Ovary (tissue), 9 donors: ENCODE data around the gene ANO10. TPM values are rescaled to one million over a fixed set of nuclear protein-coding genes. Genes with fewer than 3 reads are reported as not detected.

Experiments
- DNase-seq, 5 donors: peaks; one replicate each; pipeline ENCODE4 v3.0.0-alpha.2; 2019 to 2020
- H3K27ac ChIP-seq, 2 donors: fragments of 200-600 bp; one replicate each; pipeline versions ENCODE4 v1.5.1 to v1.8.0; 2019 to 2022
- H3K27me3 ChIP-seq: fragments of 200-600 bp; one replicate; pipeline ENCODE4 v1.8.0; 2022
- H3K36me3 ChIP-seq: fragments of 200-600 bp; sonication (generic); one replicate; pipeline ENCODE4 v1.5.1; 2019
- H3K4me1 ChIP-seq: one replicate; pipeline ENCODE4 v1.8.1; 2013; ENCODE audit warnings: mild to moderate bottlenecking, moderate library complexity; ENCODE audit not compliant: insufficient read depth
- H3K4me3 ChIP-seq: fragments of 200-600 bp; sonication (generic); one replicate; pipeline ENCODE4 v1.5.1; 2017
- H3K9me3 ChIP-seq, 2 donors: fragments of 200-600 bp in 1 of 2; sonication (generic) in 1 of 2; one replicate each; pipeline versions ENCODE4 v1.5.1 to v1.8.1; 2013 to 2019; ENCODE audit warnings: mild to moderate bottlenecking in 1 of 2, moderate library complexity in 1 of 2
- EP300 ChIP-seq: sonication (generic); formaldehyde crosslinking; IDR thresholded peaks from one replicate; pipeline ENCODE4 v1.6.1; 2017; ENCODE audit warnings: antibody characterized with exemption
- POLR2A ChIP-seq: fragments of 450-650 bp; IDR thresholded peaks from one replicate; pipeline ENCODE4 v1.6.1; 2017; ENCODE audit warnings: antibody characterized with exemption, mild to moderate bottlenecking, moderate library complexity
- WGBS, 3 donors: extraction: QIAGEN DNeasy Blood & Tissue Kit in 1 of 3; methylation state at CpG; one replicate each; pipeline versions ENCODE4 v1.1.5 to v1.1.7; 2013 to 2017; 5-methylcytosine and 5-hydroxymethylcytosine counted together
- intact Hi-C, 4 donors: fragments of 100-400 bp; cut with DNase I; formaldehyde crosslinking; loops; one replicate each; pipeline versions ENCODE4 v1.11.0 to v1.15.1; 2022 to 2023
- polyA plus RNA-seq, 2 donors: library from polyadenylated mRNA; stranded (reverse); fragments of 200-250 nt in 1 of 2; fragments of 350-450 nt in 1 of 2; fragmentation: Illumina TruSeq in 1 of 2; extraction: RNeasy Lipid Tissue Mini Kit (QIAGEN cat#74804) in 1 of 2; gene quantifications; one replicate each; pipeline ENCODE4 v1.2.3, GENCODE V29; 2013 to 2014
- total RNA-seq, 7 donors: library from RNA; depleted of rRNA in 2 of 7; stranded (reverse); fragments of >200 nt in 2 of 7; fragmentation: NEBNext Ultra II Directional in 3 of 7; extraction: Animal tissue kit (Norgen Biotek cat#: 25700) in 3 of 7; gene quantifications; one replicate each; pipeline versions ENCODE4 v1.1.0 to v1.2.4, GENCODE V29; 2016 to 2023
- TF ChIP-seq, protein P1 (sequence below), 3 donors: fragments of 450-650 bp in 2 of 3; fragments of 200-600 bp in 1 of 3; IDR thresholded peaks; one replicate each; pipeline versions ENCODE4 v1.5.1 to v1.8.0; 2016 to 2022; ENCODE audit warnings: antibody characterized with exemption in 3 of 3, mild to moderate bottlenecking in 1 of 3
- donor health status: DM: no; HTN: no; CAD: no; lungs with moderate emphysema.
- donor health status: DM: no; HTN: no; CAD: no.
- donor health status: Bipolar disorder and iron deficiency.
- donor health status: DM: yes; HTN: yes; CAD: no.
- donor health status: DM: no; HTN: no; CAD: no.
- donor health status: DM: yes; HTN: yes; CAD: no.

Gene ANO10
- total and polyA plus RNA-seq, 9 donors = 12.2 to 58.7 (median 21.7) TPM

DNA sequence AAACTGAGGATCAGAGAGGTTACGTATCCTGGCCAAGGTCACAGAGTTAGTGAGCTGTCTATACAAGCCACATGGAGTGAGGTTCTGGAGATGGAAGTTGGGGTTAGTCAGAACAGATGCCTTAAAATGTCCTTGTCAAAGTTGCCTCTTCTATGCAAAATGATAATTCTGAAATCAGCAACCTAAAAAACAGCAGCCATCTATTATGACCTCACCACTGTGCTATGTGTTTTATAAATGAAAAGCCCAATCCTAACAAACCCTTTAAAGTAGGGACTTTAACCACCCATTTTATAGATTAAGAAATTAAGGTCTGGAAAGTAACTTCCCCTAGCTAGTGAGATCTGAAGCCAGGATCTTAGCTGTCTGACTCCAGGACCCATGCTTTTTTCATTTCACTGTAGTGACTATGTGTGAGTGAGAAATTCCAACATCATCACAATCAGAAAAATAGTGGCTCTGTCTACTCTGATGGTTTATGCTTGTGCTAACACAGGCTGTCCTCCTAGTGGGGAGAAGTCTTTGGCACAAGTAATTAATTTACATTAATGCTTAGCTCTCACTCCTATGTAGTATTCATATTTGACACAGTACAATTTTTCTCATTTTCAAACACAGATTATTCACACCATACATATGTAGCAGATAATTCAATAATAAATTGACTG, 143.6 kb downstream of the ANO10 start:
- Histone ChIP-seq H3K27me3 (no peaks in the 10 kb centered on the region), H3K4me3 (no peak overlapping the region), H3K36me3 (no peaks in the 10 kb centered on the region), H3K27ac (no peak overlapping the region), H3K9me3 (no peaks in the 10 kb centered on the region), H3K4me1 (no peaks in the 10 kb centered on the region)
- intact Hi-C loops = no loop called here
- WGBS, 3 donors = 90 to 100% (median 96%) methylated on average over 1 of the region's 1 CpG
- TF ChIP-seq EP300 (no peak), POLR2A (no peak)
- TF ChIP-seq, protein P1, sequence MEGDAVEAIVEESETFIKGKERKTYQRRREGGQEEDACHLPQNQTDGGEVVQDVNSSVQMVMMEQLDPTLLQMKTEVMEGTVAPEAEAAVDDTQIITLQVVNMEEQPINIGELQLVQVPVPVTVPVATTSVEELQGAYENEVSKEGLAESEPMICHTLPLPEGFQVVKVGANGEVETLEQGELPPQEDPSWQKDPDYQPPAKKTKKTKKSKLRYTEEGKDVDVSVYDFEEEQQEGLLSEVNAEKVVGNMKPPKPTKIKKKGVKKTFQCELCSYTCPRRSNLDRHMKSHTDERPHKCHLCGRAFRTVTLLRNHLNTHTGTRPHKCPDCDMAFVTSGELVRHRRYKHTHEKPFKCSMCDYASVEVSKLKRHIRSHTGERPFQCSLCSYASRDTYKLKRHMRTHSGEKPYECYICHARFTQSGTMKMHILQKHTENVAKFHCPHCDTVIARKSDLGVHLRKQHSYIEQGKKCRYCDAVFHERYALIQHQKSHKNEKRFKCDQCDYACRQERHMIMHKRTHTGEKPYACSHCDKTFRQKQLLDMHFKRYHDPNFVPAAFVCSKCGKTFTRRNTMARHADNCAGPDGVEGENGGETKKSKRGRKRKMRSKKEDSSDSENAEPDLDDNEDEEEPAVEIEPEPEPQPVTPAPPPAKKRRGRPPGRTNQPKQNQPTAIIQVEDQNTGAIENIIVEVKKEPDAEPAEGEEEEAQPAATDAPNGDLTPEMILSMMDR (IDR thresholded peaks at IDR 0.05) = no peak
- no peak for DNase-seq

DNA sequence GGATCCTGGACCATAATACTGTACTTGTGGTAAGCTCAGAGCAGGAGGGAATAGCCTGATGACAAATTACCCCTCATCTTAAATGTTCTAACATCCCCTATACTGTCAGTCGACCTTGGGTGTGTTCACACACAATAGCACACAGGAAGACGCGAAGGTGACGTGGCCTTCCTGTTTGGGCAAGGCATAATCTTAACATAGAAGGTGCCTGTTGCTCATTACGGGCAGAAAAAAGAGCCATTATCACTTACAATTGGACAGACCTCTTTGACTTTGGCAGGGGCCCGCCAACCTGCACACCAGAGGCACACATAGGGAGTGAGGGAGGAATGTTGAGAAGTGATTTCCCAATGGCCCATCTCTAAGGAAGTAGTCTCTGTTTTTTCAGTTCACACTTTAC, 144.2 kb downstream of the ANO10 start:
- 88 to 89% (median 88%) methylated on average over 6 of the region's 6 CpGs for WGBS, 3 donors
- TF ChIP-seq POLR2A (no peak), EP300 (no peak)
- TF ChIP-seq, protein P1 (IDR thresholded peaks at IDR 0.05) = no peak
- intact Hi-C loops = no loop called here
- Histone ChIP-seq H3K4me3 (no peak overlapping the region), H3K4me1 (no peaks in the 10 kb centered on the region), H3K27me3 (no peaks in the 10 kb centered on the region), H3K36me3 (no peaks in the 10 kb centered on the region), H3K27ac (no peak overlapping the region), H3K9me3 (no peaks in the 10 kb centered on the region)
- DNase-seq = no peak

DNA sequence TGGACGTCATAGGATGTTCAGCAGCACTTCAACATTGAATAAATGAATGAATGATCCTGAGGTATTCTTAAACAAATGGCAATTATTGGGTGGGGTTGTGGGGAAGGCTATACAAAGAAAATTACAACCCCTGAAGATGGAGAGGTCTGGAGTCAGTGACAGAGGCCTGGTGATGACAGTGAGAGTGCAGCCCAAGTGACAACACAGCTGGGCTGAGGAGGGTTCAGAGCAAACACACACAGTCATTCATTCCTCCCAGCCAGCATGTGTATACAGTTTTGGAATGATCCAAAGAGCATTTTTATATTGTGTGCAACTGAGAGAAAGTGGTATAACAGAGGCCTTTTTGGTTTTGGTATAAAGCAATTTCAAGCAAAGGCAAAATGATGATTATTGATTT, 148.1 kb downstream of the ANO10 start:
- Histone ChIP-seq H3K27ac (no peak overlapping the region), H3K27me3 (no peaks in the 10 kb centered on the region), H3K4me1 (no peaks in the 10 kb centered on the region), H3K4me3 (no peak overlapping the region), H3K36me3 (no peaks in the 10 kb centered on the region), H3K9me3 (no peaks in the 10 kb centered on the region)
- no peak for DNase-seq
- WGBS, 3 donors = 75 to 95% (median 93%) methylated on average over 1 of the region's 1 CpG
- TF ChIP-seq POLR2A (no peak), EP300 (no peak)
- TF ChIP-seq, protein P1 (IDR thresholded peaks at IDR 0.05) = no peak
- intact Hi-C loops = no loop called here

DNA sequence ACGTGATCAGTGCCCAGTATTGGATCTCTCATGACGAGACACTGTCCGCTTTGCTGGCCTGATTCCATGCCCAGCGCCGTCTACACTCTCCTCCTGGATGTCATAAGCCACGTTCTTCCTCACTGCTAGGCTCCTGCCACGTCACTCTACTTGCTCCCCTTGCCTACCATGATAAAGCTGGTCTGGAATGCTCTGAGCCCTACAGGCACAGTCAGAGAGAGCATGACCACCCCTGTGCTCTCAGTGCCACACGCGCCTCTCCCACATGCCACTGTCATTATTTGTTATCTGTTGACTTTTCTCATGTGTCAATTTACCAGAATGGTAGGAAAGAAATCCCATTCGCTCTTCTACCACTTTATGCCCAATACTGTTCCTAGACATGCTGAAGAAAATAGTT, 148.6 kb downstream of the ANO10 start:
- 90 to 98% (median 97%) methylated on average over 10 of the region's 10 CpGs for WGBS, 3 donors
- no peaks in the 10 kb centered on the region for H3K27me3 ChIP-seq
- no peaks in the 10 kb centered on the region for H3K4me1 ChIP-seq
- H3K4me3 ChIP-seq = no peak overlapping the region
- TF ChIP-seq EP300 = no peak
- TF ChIP-seq, protein P1 (IDR thresholded peaks at IDR 0.05) = no peak
- TF ChIP-seq POLR2A = no peak
- no peak for DNase-seq
- intact Hi-C loops = no loop called here
- H3K27ac ChIP-seq = no peak overlapping the region
- no peaks in the 10 kb centered on the region for H3K9me3 ChIP-seq
- no peaks in the 10 kb centered on the region for H3K36me3 ChIP-seq
